ENCODE results near the gene GPR25. TPM values are rescaled to one million over a fixed set of nuclear protein-coding genes. Genes with fewer than 3 reads are reported as not detected.

The GPR25 gene
- total RNA-seq, 1 donor from 2014 or later, result not detected

DNA sequence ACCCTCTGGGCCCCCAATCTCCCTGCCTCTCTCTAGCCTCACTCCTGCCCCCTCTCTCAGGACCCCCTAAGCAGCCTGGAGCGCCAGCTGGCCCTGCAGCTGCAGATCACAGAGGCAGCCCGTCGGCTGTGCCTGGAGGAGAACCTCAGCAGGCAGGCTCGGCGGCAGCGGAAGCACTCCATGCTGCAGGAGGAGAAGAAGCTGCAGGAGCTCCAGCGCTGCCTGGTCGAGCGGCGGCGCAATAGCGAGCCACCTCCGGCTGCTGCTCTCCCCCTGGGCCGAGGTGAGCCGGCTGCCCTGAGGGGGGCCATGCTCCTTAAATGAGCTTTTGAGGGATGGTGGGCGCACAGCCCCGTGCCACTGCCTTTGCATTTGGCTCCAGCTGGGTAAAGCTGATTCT lies 28.1 kb downstream of the GPR25 start:
- peaks cover 10% of the 10 kb centered on the region for H3K4me1 ChIP-seq
- H3K9me3 Mint-ChIP-seq, result no peaks in the 10 kb centered on the region
- no peaks in the 10 kb centered on the region for H3K9me3 ChIP-seq (ENCODE audit: low read depth)
- H3K27ac Mint-ChIP-seq, result no peak overlapping the region
- no peak overlapping the region for H3K4me2 ChIP-seq
- H3K36me3 ChIP-seq, result no peaks in the 10 kb centered on the region
- TF ChIP-seq EZH2 (IDR thresholded peaks at IDR 0.05) (no peak), CTCF (IDR thresholded peaks at IDR 0.05) (no peak), EZH2phosphoT487 (IDR thresholded peaks at IDR 0.05) (no peak)
- peaks cover 35% of the 10 kb centered on the region for H4K20me1 ChIP-seq (ENCODE audit: low read depth)
- peaks cover 15% of the 10 kb centered on the region for H3K4me1 Mint-ChIP-seq
- no peak overlapping the region for H2AFZ ChIP-seq (replicated peaks)
- no peaks in the 10 kb centered on the region for H3K27me3 ChIP-seq
- no peak for DNase-seq (ENCODE audit: low spot score)
- H3K27ac ChIP-seq, result no peak overlapping the region
- H3K79me2 ChIP-seq (ENCODE audit: low read depth), result peaks cover 24% of the 10 kb centered on the region
- H3F3A ChIP-seq (ENCODE audit: low read depth), result no peaks in the 10 kb centered on the region
- H3K27me3 Mint-ChIP-seq (ENCODE audit: insufficient read depth, low read depth), result peaks cover 8% of the 10 kb centered on the region
- peaks cover 24% of the 10 kb centered on the region for H3K36me3 Mint-ChIP-seq
- no peak overlapping the region for H3K4me3 Mint-ChIP-seq
- no peak overlapping the region for H3K4me3 ChIP-seq
- H3K9ac ChIP-seq, result no peak overlapping the region

- Mint-ChIP-seq H3K27me3 (ENCODE audit: insufficient read depth, low read depth) (peaks cover 8% of the 10 kb centered on the region), H3K36me3 (peaks cover 23% of the 10 kb centered on the region), H3K9me3 (no peaks in the 10 kb centered on the region), H3K4me3 (no peak overlapping the region), H3K4me1 (peaks cover 13% of the 10 kb centered on the region), H3K27ac (no peak overlapping the region)
- no peaks in the 10 kb centered on the region for H3K27me3 ChIP-seq
- H4K20me1 ChIP-seq (ENCODE audit: low read depth), result peaks cover 30% of the 10 kb centered on the region
- DNase-seq (ENCODE audit: low spot score), result no peak
- no peak overlapping the region for H3K9ac ChIP-seq
- peaks cover 19% of the 10 kb centered on the region for H3K79me2 ChIP-seq (ENCODE audit: low read depth)
- H3K4me1 ChIP-seq, result peaks cover 5% of the 10 kb centered on the region
- no peak overlapping the region for H2AFZ ChIP-seq (replicated peaks)
- H3K4me3 ChIP-seq, result no peak overlapping the region
- no peaks in the 10 kb centered on the region for H3K36me3 ChIP-seq
- TF ChIP-seq CTCF (IDR thresholded peaks at IDR 0.05) (no peak), EZH2phosphoT487 (IDR thresholded peaks at IDR 0.05) (no peak), EZH2 (IDR thresholded peaks at IDR 0.05) (no peak)
- H3K4me2 ChIP-seq, result no peak overlapping the region
- no peaks in the 10 kb centered on the region for H3F3A ChIP-seq (ENCODE audit: low read depth)
- H3K9me3 ChIP-seq (ENCODE audit: low read depth), result no peaks in the 10 kb centered on the region
- H3K27ac ChIP-seq, result no peak overlapping the region
Measured at GRCh38 chr1:200901350-200901749, 28.6 kb downstream of the GPR25 start.

DNA sequence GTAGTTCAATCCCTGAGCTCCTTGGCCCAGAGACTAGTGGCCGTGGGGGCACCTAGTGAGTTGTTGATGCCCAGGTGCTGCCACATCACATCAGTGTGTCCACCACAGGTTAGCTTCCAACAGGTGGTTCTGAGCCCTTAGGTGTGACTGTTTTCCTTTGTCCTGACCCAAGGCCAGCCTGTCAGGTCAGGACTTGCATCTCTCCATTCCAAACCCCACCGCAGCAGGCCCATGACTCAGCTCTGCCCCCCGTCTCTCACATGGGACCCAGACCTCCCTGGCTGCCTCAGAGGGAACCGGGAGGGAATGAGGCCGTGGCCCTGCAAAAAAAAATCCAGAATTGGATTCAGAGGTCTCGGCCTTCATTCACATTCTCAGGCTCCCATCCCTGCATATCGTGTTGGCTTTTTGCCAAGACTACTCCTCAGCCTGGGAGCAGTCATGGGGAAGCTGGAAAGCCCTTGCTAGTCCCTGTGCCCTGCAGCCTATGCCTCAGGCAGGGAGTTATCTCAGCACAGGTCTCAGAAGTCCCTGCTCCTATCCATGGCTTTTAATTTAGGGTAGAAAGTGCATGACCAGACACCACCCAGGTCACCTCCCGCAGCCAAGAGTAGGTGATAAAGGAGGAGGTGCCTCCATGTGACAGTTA lies 29.1 kb downstream of the GPR25 start:
- Mint-ChIP-seq H3K36me3 (peaks cover 22% of the 10 kb centered on the region), H3K9me3 (no peaks in the 10 kb centered on the region), H3K27ac (no peak overlapping the region), H3K27me3 (ENCODE audit: insufficient read depth, low read depth) (peaks cover 6% of the 10 kb centered on the region), H3K4me1 (peaks cover 9% of the 10 kb centered on the region), H3K4me3 (no peak overlapping the region)
- H3K79me2 ChIP-seq (ENCODE audit: low read depth), result peaks cover 13% of the 10 kb centered on the region
- no peak for DNase-seq (ENCODE audit: low spot score)
- no peaks in the 10 kb centered on the region for H3K27me3 ChIP-seq
- H3K9ac ChIP-seq, result no peak overlapping the region
- H3K4me2 ChIP-seq, result no peak overlapping the region
- no peaks in the 10 kb centered on the region for H3K36me3 ChIP-seq
- H3K27ac ChIP-seq, result no peak overlapping the region
- no peak for TF ChIP-seq EZH2phosphoT487 (IDR thresholded peaks at IDR 0.05)
- TF ChIP-seq CTCF (IDR thresholded peaks at IDR 0.05), result no peak
- no peak for TF ChIP-seq EZH2 (IDR thresholded peaks at IDR 0.05)
- H3F3A ChIP-seq (ENCODE audit: low read depth), result no peaks in the 10 kb centered on the region
- no peak overlapping the region for H2AFZ ChIP-seq (replicated peaks)
- H3K4me1 ChIP-seq, result no peaks in the 10 kb centered on the region
- no peaks in the 10 kb centered on the region for H3K9me3 ChIP-seq (ENCODE audit: low read depth)
- no peak overlapping the region for H3K4me3 ChIP-seq
- H4K20me1 ChIP-seq (ENCODE audit: low read depth), result peaks cover 24% of the 10 kb centered on the region

Measured in neural progenitor cell (in vitro differentiated cells).